Breast epithelium (tissue), 3 donors: ENCODE measurements around the gene NDUFB11.

ENCODE experiments used
- POLR2A ChIP-seq: fragments of 450-650 bp; IDR thresholded peaks from one replicate; pipeline ENCODE4 v1.6.1; 2016; ENCODE audit warnings: antibody characterized with exemption, mild to moderate bottlenecking, moderate library complexity
- POLR2AphosphoS5 ChIP-seq, 3 donors: sonication (generic); formaldehyde crosslinking; IDR thresholded peaks; one replicate each; pipeline ENCODE4 v1.6.1; 2017; ENCODE audit warnings: antibody characterized with exemption in 3 of 3

DNA sequence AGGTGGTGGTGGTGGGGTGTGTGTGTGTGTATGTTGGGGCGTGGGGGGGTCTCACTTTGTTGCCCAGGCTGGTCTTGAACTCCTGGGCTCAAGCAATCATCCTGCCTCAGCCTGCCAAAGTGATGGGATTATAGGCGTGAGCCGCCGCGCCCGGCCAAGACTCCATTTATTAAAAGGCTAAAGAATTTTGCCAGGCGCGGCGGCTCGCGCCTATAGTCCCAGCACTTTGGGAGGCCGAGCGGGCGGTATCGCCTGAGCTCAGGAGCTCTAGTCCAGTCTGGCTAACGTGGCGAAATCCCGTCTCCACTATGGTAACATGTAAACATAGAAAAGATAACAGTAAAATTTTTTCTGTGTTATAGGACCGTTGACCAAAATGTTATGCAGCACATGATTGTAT is 45.4 kb upstream of the NDUFB11 start:
- TF ChIP-seq POLR2AphosphoS5 (IDR thresholded peaks at IDR 0.05): no peak
- no peak for TF ChIP-seq POLR2A
